ENCODE results near the gene KCNH8.

- TF ChIP-seq EZH2 (IDR thresholded peaks at IDR 0.05; ENCODE audit: insufficient read depth, poor library complexity, severe bottlenecking) (no peak), EZH2phosphoT487 (IDR thresholded peaks at IDR 0.05; ENCODE audit: insufficient read depth, low read depth) (no peak)
Measured at GRCh38 chr3:19527746-19528145, 379.4 kb downstream of the KCNH8 start.
